ENCODE measurements around the gene CD81. TPM values are rescaled to one million over a fixed set of nuclear protein-coding genes. Genes with fewer than 3 reads are reported as not detected.

The CD81 gene
- total and polyA plus RNA-seq, 9 of the 15 experiments (the other 6 are each of a cell fraction or from before 2014, with no cell fraction given) = 2.4 to 189 (median 61.7) TPM

DNA sequence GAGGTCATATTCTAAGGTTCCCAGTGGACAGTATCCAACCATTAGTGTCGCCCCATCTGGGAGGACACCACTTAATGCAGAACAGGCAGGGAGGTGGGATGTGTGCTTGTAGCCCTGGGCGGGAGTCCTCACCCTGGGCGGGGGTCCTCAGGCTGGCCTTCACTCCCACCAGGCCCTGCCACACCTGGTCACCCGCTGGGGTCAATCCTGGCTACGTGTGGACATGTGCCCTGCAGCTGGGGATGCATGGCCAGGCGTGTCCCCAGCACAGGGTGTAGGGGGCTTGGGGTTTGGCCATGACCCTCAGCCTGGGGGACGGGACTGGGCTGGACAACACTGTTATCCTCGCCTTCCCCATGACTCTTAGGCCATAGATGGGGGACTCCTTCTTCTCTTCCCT, 48.4 kb downstream of the CD81 start:
- peaks cover 0 to 24% of the 10 kb centered on the region in 2 experiments; a peak in 2 of 5 replicates for H3K4me1 ChIP-seq (replicated peaks in 1 of 2; ENCODE audit: control insufficient read depth in 2 of 2, insufficient read depth in 2 of 2, low read length in 2 of 2)
- FAIRE-seq (no peak), ATAC-seq (no peak), DNase-seq (ENCODE audit: extremely low read depth in 1 of 4, low spot score in 3 of 4) (no peak)
- BruUV-seq (replicated peaks) = no TSS peak
- H3K79me2 ChIP-seq (ENCODE audit: control insufficient read depth, insufficient read depth, low read length) = no peaks in the 10 kb centered on the region
- H3K27ac ChIP-seq (ENCODE audit: extremely low read depth, low read depth, low read length) = no peak overlapping the region
- H3K9me3 ChIP-seq (replicated peaks; ENCODE audit: control insufficient read depth, insufficient read depth, low read depth, low read length) = peaks cover 6% of the 10 kb centered on the region; the same call in 1 of the 2 replicates
- H2AFZ ChIP-seq (ENCODE audit: low read depth, low read length) = no peak overlapping the region
- intact Hi-C loops (cut with micrococcal nuclease) (no loop called here), in situ Hi-C loops (cut with MboI) (loop anchor here (5.0 kb wide), 2 partner anchors 107 to 472 kb away; no protein-coding TSS in a partner anchor)
- TF ChIP-seq NR2F6 (CRISPR knock-in tag; IDR thresholded peaks at IDR 0.05) (no peak), TAL1 (IDR thresholded peaks at IDR 0.05) (no peak)
- peaks cover 2% of the 10 kb centered on the region for H3K9me1 ChIP-seq (ENCODE audit: control insufficient read depth, insufficient read depth, low read length)
- H3K4me2 ChIP-seq (ENCODE audit: insufficient read depth, low read length) = no peak overlapping the region
- H4K20me1 ChIP-seq (replicated peaks; ENCODE audit: control insufficient read depth, insufficient read depth, low read length) = peaks cover 10% of the 10 kb centered on the region; the same call in 1 of the 2 replicates
- WGBS (ENCODE audit: insufficient coverage, low coverage, missing lambda C conversion rate) = 3% methylated on average over 6 of the region's 8 CpGs
- H3K36me3 ChIP-seq (ENCODE audit: control insufficient read depth, insufficient read depth, low read length) = no peaks in the 10 kb centered on the region
- H3K27me3 ChIP-seq (ENCODE audit: control insufficient read depth in 2 of 2, insufficient read depth in 2 of 2, low read length in 2 of 2) = peaks cover 0 to 43% of the 10 kb centered on the region in 2 experiments; a peak in 4 of 5 replicates
- H3K4me3 ChIP-seq = no peak overlapping the region
- CTCF ChIA-PET (ENCODE audit: low intra/inter-chr PET ratio) = interaction anchor here (6.2 kb wide), 1 partner anchor 106 kb away, joined by 76 read pairs; no protein-coding TSS in a partner anchor
- POLR2A ChIA-PET = interaction anchor here (0.8 kb wide), 1 partner anchor 106 kb away, joined by 3 read pairs; no protein-coding TSS in a partner anchor
- no peak overlapping the region for H3K9ac ChIP-seq (ENCODE audit: insufficient read depth in 1 of 2, low read depth in 2 of 2, low read length in 2 of 2)

DNA sequence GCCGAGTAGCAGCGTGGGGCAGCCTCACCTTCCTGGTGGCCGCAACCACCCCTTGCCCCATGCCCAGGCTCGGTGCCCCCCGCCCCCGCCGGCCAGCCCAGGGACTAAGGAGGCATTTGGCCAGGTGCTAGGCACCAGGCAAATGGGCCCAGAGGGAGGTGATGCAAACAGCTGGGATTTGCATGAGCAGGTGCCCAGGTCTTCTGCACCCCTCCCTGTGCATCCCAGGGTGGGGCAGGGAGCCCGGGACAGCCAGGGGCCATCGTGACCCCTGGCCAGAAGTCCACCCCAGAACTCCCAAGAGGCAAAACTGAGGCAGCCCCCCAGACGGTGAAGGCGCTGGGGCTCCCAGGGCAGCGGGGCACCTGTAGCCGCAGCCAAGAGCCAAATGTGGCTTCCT, 49.1 kb downstream of the CD81 start:
- Histone ChIP-seq H3K4me2 (ENCODE audit: insufficient read depth, low read length) (no peak overlapping the region), H3K27me3 (ENCODE audit: control insufficient read depth in 2 of 2, insufficient read depth in 2 of 2, low read length in 2 of 2) (peaks cover 0 to 38% of the 10 kb centered on the region in 2 experiments; a peak in 4 of 5 replicates), H2AFZ (ENCODE audit: low read depth, low read length) (no peak overlapping the region), H3K9me3 (replicated peaks; ENCODE audit: control insufficient read depth, insufficient read depth, low read depth, low read length) (peaks cover 6% of the 10 kb centered on the region; the same call in 1 of the 2 replicates), H4K20me1 (replicated peaks; ENCODE audit: control insufficient read depth, insufficient read depth, low read length) (peaks cover 6% of the 10 kb centered on the region; the same call in 1 of the 2 replicates), H3K9me1 (ENCODE audit: control insufficient read depth, insufficient read depth, low read length) (peaks cover 2% of the 10 kb centered on the region), H3K9ac (ENCODE audit: insufficient read depth in 1 of 2, low read depth in 2 of 2, low read length in 2 of 2) (no peak overlapping the region), H3K4me1 (replicated peaks in 1 of 2; ENCODE audit: control insufficient read depth in 2 of 2, insufficient read depth in 2 of 2, low read length in 2 of 2) (peaks cover 0 to 17% of the 10 kb centered on the region in 2 experiments; a peak in 2 of 5 replicates), H3K36me3 (ENCODE audit: control insufficient read depth, insufficient read depth, low read length) (no peaks in the 10 kb centered on the region), H3K27ac (ENCODE audit: extremely low read depth, low read depth, low read length) (no peak overlapping the region), H3K4me3 (no peak overlapping the region), H3K79me2 (ENCODE audit: control insufficient read depth, insufficient read depth, low read length) (no peaks in the 10 kb centered on the region)
- FAIRE-seq (no peak), ATAC-seq (no peak), DNase-seq (ENCODE audit: extremely low read depth in 1 of 4, low spot score in 3 of 4) (no peak)
- WGBS (ENCODE audit: insufficient coverage, low coverage, missing lambda C conversion rate) = 11% methylated on average over 11 of the region's 13 CpGs
- in situ Hi-C loops (cut with MboI) = loop anchor here (5.0 kb wide), 2 partner anchors 106 to 471 kb away; no protein-coding TSS in a partner anchor
- no TSS peak for BruUV-seq (replicated peaks)
- intact Hi-C loops (cut with micrococcal nuclease) = no loop called here
- ChIA-PET POLR2A (interaction anchor here (0.8 kb wide), 1 partner anchor 105 kb away, joined by 3 read pairs; no protein-coding TSS in a partner anchor), CTCF (ENCODE audit: low intra/inter-chr PET ratio) (interaction anchor here (0.6 to 6.2 kb wide), 2 partner anchors 105 to 451 kb away, joined by 4 to 76 read pairs; no protein-coding TSS in a partner anchor)
- TF ChIP-seq, protein P1, sequence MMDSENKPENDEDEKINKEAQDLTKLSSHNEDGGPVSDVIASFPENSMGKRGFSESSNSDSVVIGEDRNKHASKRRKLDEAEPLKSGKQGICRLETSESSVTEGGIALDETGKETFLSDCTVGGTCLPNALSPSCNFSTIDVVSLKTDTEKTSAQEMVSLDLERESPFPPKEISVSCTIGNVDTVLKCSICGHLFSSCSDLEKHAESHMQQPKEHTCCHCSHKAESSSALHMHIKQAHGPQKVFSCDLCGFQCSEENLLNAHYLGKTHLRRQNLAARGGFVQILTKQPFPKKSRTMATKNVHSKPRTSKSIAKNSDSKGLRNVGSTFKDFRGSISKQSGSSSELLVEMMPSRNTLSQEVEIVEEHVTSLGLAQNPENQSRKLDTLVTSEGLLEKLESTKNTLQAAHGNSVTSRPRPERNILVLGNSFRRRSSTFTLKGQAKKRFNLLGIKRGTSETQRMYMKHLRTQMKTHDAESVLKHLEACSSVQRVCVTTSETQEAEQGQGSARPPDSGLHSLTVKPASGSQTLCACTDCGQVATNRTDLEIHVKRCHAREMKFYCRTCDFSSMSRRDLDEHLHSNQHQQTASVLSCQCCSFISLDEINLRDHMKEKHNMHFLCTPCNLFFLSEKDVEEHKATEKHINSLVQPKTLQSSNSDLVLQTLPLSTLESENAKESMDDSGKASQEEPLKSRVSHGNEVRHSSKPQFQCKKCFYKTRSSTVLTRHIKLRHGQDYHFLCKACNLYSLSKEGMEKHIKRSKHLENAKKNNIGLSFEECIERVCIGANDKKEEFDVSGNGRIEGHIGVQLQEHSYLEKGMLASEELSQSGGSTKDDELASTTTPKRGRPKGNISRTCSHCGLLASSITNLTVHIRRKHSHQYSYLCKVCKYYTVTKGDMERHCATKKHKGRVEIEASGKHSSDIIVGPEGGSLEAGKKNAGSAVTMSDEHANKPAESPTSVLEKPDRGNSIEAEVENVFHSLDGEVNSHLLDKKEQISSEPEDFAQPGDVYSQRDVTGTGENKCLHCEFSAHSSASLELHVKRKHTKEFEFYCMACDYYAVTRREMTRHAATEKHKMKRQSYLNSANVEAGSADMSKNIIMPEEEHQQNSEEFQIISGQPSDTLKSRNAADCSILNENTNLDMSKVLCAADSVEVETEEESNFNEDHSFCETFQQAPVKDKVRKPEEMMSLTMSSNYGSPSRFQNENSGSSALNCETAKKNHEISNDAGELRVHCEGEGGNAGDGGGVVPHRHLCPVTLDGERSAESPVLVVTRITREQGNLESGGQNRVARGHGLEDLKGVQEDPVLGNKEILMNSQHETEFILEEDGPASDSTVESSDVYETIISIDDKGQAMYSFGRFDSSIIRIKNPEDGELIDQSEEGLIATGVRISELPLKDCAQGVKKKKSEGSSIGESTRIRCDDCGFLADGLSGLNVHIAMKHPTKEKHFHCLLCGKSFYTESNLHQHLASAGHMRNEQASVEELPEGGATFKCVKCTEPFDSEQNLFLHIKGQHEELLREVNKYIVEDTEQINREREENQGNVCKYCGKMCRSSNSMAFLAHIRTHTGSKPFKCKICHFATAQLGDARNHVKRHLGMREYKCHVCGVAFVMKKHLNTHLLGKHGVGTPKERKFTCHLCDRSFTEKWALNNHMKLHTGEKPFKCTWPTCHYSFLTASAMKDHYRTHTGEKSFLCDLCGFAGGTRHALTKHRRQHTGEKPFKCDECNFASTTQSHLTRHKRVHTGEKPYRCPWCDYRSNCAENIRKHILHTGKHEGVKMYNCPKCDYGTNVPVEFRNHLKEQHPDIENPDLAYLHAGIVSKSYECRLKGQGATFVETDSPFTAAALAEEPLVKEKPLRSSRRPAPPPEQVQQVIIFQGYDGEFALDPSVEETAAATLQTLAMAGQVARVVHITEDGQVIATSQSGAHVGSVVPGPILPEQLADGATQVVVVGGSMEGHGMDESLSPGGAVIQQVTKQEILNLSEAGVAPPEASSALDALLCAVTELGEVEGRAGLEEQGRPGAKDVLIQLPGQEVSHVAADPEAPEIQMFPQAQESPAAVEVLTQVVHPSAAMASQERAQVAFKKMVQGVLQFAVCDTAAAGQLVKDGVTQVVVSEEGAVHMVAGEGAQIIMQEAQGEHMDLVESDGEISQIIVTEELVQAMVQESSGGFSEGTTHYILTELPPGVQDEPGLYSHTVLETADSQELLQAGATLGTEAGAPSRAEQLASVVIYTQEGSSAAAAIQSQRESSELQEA (IDR thresholded peaks at IDR 0.05; ENCODE audit: low read depth) = no peak
- TF ChIP-seq NFATC3 (IDR thresholded peaks at IDR 0.05) (no peak), KHSRP (IDR thresholded peaks at IDR 0.05) (no peak), GATA2 (CRISPR knock-in tag; IDR thresholded peaks at IDR 0.05) (no peak), ZNF551 (CRISPR knock-in tag; IDR thresholded peaks at IDR 0.05) (no peak), SIN3A (IDR thresholded peaks at IDR 0.05; ENCODE audit: borderline replicate concordance in 2 of 2, control insufficient read depth in 1 of 2, low read depth in 2 of 2, low read length in 2 of 2) (no peak)
